Stimulated activated CD8-positive, alpha-beta memory T cell treated with anti-CD3 and anti-CD28 coated beads, Interleukin-4, amount 100 ng/mL, for 4 hours (primary cell): ENCODE results near the gene RPRD1B.

Source experiments
- DNase-seq, 2 donors: peaks; one replicate each; pipeline ENCODE4 v3.0.0-alpha.2; 2020; ENCODE audit warnings: low read depth in 2 of 2, low spot score in 1 of 2

Gene RPRD1B

DNA sequence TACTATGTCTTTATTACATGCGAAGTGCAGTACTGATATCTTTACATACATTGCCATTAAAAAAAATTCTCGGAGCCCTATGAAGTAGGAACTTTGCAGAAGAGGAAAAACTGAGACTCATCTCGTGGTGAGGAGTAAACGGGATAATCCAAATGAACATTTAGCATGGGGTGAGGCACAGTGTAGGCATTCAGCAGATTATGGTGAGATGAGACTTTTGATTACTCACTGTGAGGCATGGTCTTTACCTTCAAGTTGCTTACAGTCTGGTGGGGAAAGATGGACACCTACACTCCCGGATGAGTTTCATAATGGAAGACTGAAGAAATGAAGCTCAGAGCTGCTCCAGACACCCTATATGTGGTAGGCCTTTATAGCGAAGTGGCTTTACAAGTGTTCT lies 1.4 kb downstream of the RPRD1B start:
- no peak for DNase-seq

DNA sequence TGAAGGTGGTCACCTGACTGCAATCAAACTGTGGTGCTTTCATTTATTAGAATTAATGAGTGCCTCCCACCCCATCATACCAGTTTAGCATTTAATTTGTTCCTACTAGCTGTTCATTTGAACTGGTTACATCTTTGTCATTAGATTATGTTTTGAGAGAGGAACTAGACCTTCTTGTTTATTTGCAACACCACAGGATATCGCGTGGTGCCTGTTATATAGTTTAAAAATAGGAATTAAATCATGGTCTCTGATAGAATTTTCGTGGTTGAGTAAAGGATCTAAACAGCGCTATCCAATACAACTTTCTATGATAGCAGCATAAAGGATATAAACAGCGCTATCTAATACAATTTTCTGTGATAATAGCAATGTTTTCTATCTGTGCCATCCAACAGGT lies 2.8 kb downstream of the RPRD1B start:
- DNase-seq: no peak

DNA sequence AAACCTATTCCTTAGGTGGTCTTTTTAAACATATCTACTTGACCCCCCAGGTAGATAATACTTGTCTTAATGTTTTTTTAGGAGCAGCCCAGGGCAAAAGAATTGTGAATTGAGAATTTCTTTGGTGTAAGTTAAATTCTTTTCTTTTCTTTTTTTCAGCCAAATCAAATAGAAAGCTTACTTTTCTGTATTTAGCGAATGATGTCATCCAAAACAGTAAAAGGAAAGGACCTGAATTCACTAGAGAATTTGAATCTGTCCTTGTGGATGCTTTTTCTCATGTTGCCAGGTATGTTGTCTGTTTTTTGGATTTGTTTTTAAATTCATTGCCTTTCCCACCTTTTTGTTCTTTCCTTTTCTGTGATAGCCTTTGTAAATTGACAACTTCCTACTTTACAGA lies 6.7 kb downstream of the RPRD1B start:
- DNase-seq: no peak

DNA sequence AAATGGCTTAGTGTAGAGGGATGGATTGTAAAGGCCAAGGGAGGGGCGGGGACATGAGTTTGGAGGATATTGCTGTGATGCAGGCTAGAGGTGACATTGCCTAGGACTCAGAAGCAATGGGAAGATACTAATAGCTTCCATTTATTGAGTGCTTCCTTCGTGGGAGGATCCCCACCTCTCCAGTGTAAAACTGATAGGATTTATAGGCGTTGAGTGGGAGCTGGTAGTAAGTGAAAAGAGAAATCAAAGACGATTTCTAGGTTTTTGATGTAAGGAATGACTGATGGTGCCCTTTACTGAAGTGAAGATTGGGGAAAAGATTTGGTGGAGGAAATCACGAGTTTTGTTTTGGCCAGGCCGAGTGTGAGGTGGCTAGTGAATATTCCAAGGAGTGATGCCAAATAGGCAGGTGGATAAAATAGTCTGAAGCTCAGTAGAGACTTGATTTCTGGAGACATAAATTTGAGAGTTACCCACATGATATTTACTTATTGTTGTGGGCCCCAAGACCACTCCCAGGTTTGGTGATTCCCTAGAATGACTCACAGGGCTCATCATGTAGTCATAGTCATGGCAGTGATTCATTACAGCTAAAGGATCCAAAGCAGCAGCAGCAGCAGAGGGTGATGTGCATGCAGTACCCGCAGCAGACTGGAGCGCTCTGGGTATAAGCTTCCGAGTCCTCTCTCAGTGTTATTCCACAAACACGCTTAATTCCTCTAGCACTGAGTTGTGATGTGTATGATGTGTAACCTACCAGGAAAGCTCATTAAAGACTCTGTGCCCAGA lies 10.2 kb downstream of the RPRD1B start:
- DNase-seq: no peak

DNA sequence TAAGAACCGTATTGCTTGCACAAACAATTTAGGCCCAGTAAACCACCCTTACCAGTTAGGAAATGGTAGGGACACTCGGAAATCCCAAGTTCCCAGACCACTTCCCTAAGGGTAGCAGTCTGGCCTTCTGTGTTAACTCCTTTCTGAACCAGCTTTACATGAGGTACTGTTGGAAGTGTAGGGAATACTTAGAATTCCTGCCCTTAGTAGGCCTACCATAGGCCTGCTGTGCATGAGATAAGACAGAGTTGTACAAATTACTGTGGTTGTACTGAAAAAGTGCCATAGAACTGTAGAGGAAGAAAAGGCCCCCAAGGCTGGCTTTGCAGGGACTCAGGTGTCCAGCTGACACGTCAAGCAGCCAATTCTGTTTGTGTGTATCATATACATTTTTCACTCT lies 11.1 kb downstream of the RPRD1B start:
- DNase-seq: no peak

DNA sequence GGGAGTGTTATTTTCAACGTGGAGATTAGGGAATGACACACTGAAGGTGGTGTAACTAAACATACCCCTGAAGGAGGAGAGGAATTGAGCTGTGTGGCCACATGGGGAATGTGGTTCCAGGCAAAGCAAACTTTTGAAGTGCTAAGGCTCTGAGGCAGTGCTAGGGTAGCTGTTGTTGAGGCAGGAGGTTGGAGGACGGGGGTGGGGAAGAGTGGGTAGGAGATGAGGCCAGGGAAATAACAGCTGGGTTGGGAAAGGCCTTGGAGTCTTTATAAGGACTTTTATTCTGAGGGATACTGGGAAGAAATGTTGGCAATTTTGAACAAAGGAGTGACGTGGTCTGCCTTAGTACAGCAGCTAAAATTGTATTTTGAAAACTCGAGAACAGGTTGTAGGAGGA lies 13.0 kb downstream of the RPRD1B start:
- DNase-seq: no peak

DNA sequence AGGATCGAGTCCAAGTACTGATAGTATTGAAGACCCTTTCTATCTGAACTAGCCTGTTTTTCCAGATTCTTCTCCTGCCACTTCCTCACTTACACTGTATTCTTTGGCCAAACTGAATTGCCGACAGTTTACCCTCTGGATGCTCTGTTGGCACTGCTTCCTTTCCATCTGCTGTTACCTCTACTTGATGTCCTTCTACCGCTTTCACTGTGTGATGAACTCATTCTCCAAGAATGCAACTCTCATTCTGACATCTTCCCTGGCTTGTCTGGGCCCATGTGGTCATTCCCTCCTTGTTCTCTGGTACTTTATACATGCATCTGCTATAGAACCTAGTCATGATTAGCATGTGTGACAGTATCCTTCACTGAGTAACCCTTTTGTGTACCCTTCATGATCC lies 16.3 kb downstream of the RPRD1B start:
- no peak for DNase-seq

DNA sequence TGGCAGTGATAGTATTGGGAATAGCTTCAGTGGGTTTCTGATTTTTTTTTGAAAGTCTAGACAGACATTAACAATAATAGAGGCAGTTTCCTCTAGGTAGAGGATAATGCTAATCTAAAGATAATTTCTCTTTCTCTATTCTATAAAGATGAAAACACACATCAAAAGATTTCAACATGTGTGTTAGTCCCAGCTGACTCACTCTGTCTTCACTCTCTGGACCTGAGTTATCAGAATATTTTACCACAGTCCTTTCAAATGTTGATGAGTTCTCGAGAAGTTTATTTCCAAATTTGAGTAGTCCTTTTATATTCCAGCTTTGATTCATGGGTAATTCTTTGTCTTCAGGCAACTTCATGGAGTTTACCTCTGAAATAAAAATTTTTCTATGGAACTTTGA lies 17.1 kb downstream of the RPRD1B start:
- DNase-seq: no peak

DNA sequence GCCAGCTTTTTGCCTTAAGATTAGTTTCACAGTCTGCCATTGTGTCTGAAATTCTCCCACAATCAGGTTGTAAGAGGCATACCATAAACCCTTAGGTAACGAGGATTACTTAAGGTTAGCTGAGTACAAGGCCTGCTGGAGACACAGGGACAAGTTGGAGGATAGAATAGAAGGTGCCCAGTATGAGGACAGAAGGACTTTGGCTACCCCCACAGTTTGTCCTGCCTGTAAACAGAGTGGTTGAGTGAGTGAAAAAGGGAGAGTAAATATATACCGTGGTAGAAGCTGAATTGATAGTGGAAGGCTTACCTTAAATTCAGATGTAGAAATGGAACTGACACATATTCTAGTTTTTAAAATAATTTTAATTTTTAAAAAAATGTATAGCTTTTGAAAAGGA lies 19.3 kb downstream of the RPRD1B start:
- DNase-seq: no peak

DNA sequence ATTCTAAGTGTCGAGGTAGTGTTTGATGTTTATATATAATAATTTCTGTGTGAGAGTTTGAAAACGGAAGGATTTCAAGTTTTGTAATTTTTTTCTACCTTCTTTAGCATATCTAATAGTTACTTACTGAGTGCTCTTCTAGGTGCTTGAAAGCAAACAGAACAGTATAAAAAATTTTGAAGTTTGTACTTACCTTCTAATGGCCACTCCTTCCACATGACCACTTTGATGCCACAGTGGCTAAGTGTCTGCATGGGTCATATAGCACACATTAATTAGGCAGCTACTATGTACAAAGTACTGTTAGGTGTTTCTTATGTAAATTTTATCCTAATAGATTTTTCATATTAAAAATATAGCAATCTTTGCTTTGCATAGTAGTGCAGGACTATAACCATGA lies 21.1 kb downstream of the RPRD1B start:
- DNase-seq: no peak

DNA sequence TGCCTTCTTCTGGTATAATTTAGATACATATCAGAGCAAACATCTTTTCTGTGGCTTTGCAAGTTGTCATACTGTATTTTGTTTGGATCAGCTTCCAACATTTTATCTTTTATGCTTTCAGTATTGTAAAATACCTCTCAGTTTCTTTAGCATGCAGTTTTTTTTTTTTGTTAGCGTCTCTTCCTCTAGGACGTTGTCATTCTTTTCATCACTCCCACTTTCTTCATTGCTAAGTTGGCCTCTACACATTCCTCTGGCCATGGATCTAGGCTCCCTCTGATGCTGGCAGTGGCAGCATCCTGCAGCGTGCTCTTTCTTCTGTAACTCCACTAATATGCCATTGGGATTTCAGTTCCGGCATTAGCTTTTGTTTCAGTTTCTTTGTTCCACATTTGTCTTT lies 21.7 kb downstream of the RPRD1B start:
- no peak for DNase-seq

DNA sequence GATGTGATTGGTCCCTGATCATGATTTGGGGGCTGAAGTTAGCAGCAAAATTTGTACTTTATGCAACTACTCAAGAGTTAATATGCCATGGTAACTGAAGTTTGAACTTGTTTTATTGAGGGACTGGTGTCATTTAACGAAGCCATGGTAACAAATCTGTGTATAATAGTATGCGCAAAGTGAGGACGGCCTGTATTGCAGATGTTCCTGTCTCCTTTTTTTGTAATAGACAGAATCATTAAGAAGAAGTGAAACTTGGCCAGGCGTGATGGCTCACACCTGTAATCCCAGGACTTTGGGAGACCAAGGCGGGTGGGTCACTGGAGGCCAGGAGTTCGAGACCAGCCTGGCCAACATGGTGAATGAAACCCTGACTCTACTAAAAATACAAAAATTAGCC lies 22.3 kb downstream of the RPRD1B start:
- DNase-seq: no peak

DNA sequence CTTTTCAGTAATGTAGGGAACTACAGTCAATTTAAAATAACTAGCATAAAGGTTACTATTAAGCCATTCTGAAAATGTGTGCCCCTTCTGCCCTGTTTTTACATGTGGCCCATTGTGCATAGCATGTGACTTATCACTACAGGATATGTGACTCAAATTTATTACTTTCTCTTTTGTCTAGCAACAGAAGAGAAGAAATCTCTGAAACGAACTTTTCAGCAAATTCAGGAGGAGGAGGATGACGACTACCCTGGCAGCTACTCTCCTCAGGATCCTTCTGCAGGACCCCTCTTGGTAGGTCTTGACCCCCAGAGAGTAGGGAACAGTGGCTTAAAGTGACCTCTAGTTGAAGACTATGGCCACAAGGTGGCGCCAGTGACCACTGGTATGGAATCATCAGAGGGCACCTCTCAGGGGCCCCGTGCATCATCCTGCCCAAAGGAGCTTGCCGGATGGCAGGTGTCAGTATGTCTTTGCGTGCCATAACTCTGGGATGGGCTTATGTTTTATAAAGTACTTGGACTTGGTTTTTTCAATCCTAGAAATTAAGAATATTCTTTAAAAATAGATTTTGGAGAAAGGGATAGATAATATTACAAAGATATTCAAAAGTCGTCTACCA lies 23.9 kb downstream of the RPRD1B start:
- peak; percentile 37 to 46 for DNase-seq

DNA sequence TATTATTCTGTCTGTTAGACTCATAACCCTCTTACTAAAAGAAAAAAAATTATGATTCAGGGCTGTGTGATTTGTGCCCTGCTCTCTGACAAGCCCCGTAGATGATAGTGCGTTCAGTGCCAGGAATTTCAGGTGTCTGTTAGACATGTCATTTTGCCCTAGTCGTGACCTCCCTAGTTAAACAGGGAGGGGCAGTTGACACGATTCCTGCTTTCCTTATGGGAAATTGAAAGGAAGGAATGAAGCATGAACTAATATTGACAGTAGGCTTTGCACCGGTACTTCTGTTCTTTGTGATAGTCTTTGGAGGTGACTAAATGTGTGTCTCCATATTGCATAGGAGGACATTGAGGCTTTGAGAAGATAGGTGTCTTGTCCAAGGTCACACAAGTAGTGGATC lies 26.3 kb downstream of the RPRD1B start:
- no peak for DNase-seq

DNA sequence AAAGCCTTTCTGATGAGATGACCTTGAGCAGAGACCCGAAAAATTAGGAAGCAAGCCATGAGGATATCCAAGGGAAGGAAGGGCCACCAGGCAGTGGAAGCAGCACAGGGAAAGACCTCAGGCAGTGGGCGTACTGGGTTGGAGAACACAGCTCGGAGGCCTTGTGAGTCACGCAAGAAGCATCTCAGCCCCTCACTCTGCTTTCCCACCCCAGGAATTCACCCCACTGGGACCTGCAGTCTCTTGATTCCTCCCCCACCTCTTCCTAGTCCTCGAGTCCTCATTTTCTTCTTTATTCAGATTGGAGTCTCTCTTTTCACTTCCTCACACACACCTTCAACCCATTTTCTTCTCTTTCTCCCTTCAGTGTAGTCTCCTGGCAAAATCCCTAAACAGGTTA lies 27.0 kb downstream of the RPRD1B start:
- DNase-seq: no peak

DNA sequence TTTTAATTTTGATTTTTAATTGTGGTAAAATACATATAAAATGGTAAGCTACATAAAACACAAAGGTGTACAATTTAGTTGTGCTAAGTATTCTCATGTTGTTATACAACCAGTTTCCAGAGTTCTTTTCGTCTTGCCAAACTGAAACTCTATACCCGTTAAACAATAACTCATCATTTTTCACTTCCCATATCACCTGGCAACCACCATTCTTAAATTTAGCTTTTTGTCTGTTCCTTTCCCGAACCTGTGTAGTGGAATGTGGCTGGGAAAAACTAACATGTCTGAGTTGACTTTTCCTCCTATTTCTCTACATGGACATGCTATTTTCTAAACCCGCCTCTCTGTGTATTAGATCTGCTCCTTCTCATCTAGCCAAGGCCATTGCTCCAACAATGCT lies 27.6 kb downstream of the RPRD1B start:
- DNase-seq: no peak

DNA sequence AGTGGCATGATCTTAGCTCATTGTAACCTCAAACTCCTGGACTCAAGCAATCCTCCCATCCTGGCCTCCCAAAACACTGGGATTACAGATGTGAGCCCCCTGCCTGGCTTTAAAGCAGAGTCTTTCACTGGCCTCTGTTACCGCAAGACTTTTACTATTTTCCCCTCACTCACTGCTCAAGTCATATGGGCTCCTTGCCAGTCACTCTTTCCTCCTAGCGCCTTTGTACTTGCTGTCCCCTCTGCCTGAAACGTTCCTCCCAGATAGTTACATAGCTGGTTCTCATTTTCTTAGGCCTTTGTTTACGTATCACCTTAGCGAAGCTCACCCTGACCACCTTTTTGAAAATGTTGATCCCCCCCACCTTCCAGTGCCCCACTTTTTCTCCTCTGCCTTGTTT lies 29.3 kb downstream of the RPRD1B start:
- DNase-seq: no peak

DNA sequence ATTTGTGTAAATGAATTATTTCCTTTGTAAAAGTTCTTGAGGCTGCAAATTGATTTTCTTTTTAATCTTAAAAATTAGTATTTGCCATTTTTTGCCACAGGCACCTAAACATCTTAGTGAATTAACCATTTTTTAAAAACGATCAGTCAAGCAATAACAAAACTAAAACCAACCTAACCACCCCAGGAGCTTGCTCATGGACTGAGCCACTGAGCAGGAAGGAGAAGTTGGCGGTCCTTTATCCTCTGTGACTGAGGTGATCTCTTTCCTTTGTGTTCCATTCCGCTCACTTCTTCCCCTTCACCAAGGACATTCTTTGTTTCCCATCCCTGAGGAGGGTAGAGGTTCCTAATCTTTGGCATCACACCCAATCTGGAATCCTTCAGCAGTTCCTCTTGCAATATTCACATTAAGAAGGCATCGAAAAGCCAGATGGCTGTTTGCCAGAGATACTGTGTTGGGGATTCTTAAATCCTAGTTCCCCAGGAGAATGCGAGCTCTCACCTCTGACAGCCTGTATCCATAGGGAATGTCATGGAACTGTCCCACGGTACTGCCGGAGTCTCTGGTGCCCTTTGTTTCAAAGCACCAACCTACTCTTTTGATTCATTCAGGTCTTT lies 30.5 kb downstream of the RPRD1B start:
- no peak for DNase-seq

DNA sequence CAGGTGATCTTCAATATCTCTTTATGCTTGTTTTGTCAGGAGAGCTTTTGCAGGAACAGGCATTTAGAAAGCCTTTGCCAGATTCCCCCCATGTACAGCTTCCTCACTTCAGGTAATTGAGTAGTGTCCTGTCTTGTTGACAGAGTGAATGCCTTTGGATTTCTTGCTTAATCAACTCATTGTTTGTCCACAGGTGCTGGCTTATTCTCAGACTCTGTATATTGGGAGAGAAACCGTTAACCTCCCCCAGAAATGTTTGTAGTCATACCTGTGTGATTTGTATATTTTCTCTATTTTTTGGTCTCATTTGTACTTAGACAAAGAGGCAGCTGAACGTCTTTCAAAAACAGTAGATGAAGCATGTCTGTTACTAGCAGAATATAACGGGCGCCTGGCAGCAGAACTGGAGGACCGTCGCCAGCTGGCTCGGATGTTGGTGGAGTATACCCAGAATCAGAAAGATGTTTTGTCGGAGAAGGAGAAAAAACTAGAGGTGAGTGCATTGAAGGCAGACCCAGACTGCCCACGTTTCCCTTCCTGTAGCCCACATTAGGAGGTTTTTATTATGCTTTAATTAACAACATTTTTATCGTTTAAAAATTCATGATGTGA lies 32.3 kb downstream of the RPRD1B start:
- no peak for DNase-seq

DNA sequence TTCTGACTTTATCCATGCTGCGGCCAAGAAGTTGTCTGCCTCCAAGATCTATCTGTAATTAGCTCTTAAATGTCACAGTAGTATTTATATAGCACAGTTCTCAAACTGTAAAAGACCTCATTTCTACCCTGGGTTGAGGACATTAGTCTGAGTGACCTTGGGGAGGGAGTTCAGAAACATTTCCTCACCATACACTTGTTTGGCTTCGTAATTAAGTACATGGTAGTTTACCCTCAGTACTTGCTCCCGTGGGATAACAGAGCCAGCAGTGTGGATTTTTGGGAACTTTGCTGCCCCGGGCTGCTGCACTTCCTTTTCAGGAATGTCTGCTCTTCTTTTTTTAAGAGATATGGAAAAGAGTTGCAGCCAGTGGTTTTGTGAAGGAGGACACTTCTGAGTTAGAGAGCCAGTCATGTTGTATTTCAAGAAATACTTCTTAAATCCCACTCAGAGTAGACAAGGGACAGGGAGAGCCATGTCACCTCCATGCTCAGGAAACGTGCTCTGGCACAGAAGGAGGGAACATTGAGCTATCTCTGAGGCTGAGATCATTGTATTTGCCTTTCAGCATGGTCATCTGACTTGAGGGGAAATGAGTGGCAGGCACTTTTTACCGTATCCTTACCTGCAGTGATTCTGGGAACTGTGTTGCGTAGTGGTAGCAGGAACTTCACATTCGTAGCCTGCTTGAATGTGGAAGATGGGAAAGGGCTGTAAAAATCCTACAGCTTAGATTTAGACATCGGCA lies 33.6 kb downstream of the RPRD1B start:
- no peak for DNase-seq

DNA sequence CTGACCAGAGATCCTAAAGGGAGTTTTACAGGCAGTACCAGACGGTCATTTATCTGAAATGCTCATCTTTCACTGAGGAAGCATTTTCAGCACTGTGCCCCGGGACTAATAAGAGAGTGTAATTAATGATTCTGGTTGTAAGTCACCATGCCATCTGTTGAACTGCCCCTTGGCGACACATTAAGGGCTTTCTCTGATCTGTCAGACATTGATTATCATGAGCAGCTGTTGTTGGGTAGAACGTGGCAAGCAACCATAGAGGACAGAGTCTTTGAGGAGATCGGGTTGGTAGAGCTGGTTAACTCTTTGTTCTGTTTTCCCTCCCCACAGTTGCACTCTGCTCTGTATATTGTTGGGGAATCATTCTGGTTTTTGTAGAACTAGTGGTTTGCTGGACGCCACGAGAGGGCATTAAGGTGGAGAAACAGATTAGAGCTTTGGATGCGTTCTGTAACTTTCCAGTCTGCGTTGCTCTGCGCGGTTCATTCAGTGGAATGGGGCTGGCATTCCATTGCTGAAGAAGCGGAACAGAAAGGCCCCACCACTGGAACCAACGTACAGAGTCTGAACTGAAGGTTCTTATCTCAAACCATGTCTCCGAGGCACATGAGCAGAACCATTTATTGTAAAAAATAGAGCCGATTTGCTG lies 34.3 kb downstream of the RPRD1B start:
- DNase-seq: no peak
